ENCODE measurements around the gene RFC5.
"Not testable (repeated sequence)": the region's sequence is repeated elsewhere in the genome, so short reads cannot be mapped to it uniquely, and the experiment has no call there.

The RFC5 gene

DNA sequence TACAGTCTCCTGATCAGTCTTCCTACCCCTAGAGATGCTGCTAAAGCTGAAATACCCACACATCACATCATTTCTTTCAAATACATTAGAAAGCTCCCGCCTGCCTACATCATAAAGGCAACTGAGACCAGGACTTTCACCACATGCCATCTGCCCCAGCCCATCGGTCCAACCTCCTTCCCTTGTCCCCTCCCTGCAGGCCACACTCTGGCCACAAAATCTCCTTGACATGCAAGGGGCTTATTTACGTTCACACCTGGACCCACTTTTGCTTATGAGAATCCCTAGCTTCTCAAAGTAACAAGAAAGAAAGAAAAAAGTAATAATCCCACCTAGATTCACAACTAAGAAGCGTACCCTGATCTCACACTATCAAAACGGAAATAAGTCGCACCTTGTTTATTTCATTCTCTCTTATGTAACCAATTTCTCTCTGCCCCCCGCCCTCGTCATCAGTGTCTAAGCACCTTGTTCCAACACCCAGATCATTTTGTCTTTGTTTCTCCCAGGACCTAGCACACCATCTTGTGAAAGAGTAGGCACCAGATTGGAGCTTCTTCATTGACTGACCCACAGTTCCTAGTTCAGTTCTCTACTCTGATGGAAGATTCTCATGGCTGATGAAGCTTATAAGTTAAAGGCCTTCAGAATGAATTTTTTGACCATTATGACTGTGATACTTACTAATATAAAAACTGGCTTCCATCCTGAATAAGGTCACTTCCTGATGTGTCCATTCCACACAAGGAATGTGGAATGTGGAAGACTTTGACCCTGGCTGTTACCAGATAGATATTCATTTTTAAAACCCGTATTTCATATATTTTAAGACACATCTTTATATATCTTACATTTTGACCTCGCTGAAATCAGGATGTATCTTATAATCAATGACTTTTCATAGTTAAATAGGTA, 36.8 kb downstream of the RFC5 start:
- DNase-seq = no peak

DNA sequence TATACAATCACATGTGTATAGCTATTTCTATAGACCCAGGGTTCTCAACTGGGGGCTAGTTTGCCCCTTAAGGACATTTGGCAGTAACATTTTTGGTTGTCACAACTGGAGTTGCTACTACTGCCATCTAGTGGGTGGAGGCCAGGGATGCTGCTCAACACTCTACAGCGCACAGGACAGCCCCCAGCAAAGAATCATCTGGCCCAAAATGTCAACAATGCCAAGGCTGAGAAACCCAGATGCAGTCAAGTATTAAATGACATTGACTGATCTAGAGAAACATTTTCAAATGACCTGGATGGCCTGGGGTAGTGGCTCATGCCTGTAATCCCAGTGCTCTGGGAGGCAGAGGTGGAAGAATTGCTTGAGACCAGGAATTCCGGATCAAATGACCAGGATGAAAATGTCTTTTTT, 38.6 kb downstream of the RFC5 start:
- DNase-seq = peak; percentile 41 to 52

DNA sequence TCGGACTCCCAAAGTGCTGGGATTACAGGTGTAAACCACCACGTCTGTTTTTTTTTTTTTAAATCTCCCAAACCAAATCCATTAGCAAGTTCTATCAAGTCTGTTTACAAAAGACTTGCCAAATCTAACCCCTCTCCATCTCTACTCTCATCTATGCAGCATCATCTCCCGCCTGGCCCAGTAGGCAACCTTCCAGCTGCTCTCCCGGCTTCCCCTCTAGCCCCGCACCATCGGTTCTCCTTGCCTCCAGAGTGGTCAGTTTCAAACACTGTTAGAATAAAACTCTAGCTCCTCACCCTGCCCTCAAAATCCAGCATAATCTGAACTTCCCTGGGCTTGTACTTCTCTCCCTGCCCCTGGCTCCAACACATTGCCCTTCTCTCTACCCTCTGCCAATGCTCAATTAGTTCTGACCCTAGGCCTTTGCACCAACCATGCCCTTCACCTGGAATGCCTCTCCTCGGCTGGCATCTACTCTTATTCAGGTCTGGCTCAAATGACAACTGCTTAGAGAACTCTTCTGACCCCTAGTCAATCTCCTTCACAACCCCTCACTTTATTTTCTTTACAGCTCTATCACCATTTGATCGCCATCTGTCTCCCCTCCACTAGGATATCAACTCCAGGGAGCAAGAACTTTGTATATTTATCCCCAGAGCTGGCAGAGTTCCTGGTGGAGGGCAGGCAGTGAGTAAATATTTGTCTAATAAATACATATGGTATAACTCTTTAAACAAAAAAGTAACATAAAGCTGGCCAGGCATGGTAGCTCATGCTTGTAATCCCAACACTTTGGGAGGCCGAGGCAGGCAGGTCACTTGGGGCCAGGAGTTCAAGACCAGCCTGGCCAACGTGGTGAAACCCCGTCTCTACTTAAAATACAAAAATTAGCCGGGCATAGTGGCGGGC, 39.6 kb downstream of the RFC5 start:
- DNase-seq = no peak

DNA sequence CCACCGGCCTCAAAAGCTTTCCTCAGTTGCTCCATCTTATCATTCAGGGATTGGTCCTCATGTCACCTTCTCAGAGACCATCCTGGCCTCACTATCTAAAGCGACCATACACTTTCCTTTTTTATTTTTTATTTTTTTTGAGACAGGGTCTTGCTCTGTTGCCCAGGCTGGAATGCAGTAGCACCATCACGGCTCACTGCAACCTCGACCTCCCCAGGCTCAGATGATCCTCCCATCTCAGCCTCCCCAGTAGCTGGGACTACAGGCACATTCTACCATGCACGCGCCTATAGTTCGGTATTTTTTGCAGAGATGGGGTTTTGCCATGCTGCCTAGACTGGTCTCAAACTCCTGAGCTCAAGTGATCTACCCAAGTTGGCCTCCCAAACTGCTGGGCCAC, 41.7 kb downstream of the RFC5 start:
- DNase-seq = no peak

DNA sequence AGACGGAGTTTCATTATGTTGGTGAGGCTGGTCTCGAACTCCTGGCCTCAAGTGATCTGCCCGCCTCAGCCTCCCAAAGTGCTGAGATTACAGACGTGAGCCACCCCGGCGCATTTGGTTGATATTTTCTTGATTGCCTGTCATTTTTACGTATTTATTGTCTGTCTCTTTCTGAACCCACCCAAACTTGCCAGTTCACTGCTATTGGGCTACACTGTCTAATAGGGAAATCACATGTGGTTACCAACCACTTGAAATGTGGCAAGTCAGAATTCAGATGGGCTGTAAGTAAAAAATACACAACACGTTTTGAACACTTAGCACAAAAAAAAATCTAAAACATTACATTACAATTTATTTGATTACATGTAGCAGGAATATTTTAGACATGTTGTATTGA, 42.4 kb downstream of the RFC5 start:
- no peak for DNase-seq

DNA sequence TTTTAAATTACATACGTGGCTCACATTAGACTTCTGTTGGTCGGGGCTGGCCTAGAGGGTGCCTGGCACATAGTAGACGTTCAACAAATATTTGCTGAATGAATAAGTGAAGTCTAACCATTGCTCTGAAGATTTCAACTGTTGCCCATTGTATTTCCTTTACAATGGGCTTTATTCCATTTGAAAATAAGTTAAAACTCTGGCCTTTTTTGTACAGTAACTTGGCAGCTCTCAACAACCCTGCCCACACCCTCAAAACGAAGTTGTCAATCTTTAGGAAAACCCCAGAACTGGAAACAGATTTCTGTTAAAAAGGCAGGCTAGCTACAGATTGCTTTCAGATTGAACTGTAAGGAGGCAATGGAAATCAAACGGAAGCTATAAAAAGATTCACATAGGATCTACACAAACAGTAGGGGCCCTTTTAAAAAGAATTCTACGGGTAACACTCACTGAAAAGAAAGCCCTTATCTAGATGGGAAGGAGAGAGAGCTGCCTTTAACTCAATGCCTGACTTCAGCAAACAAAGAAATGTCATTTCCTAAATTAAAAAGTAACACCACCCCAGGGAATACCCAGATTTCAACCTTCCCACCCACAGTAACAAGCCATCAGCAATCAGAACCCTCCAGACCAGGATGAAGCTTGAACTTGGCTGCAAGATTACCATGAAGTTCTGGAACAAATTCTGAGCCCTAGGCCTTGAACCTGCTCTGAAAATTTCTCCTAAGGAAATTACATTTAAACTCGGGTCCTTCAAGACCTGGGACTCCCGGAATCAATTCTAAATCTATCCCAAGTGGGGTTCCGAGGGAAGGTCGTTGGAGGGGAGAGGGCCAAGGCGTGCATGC, 43.1 kb downstream of the RFC5 start:
- DNase-seq = no peak

DNA sequence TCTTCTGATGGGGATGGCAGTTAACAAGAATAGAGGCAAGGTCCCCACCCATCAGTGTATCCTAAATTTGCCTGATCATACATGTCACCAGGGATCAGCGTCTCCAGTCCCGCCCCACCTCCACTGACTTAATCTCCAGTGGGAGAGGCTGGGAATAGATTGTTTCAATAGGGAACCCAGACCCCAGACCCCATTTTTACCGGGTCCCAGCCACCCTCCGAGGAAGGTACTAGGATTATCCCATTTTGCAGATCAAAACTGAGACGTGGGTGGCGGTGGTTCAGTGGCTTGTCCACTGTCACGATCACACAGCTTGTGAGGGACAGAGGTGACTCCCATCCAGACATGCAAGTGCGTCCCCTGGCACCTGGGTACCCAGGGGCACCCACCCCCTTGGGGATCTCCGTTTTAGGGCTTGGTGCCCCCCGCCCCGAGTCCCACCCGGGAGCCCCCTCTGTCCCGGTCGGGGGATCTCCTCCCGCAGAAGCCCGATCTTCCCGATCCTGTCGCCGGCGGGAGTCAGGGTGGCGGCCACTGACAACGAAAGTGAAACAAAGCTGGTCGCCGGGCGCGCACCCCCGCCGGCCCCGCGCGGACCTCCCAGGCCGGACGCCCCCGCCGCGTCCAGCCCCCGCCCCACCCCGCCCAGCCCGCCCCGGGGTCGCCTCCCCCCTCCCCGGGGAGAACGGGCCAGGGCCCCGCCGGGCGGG, 44.0 kb downstream of the RFC5 start:
- DNase-seq = peak in 1 of 2 experiments; percentile 5

DNA sequence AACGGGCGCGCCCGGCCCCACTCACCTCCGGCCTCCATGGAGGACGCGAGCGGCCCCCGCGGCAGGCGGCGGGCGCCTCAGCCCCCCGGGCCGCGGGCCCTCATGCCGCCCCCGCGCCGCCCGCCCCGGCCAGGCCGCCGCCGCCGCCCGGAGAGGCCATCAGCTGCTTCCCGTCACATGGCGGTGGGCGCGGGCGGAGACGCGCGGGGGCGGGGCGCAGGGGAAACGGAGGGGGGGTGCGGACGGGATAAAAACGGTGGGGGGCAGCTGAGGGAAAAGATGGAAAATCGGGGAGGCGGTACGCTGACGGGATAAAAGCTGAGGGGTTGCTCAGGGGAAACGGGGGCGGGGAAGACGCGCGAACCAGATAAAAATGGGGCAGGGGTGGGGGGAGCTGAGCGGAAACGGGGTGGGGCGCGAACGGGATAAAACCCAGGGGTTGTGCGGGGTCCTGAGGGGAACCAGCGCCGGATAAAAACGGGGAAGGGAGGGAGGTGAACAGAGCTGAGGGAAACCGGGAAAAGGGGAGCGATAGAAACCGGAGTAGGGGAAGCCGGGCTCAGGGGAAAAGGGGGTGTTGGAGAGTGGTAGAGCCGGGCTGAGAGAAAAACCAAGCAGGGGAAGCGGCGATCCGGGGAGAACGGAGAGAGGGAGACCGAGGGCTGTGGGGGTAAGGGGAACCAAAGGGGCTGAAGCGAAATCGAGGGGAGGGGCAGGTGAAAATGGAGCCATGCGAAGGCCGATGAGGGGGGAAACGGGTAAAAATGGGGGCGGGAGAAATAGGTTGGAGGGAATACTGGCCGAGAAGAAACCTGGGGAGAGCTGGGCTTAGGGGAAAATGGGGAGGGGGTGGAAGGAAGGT, 44.7 kb downstream of the RFC5 start, which contains the start of gene WSB2:
Gene WSB2 (minus strand): TSS at position 169 of the 862 bp plus-strand sequence. CDS start 131 bp downstream, at position 38.
- DNase-seq = peak; percentile 22 to 26

DNA sequence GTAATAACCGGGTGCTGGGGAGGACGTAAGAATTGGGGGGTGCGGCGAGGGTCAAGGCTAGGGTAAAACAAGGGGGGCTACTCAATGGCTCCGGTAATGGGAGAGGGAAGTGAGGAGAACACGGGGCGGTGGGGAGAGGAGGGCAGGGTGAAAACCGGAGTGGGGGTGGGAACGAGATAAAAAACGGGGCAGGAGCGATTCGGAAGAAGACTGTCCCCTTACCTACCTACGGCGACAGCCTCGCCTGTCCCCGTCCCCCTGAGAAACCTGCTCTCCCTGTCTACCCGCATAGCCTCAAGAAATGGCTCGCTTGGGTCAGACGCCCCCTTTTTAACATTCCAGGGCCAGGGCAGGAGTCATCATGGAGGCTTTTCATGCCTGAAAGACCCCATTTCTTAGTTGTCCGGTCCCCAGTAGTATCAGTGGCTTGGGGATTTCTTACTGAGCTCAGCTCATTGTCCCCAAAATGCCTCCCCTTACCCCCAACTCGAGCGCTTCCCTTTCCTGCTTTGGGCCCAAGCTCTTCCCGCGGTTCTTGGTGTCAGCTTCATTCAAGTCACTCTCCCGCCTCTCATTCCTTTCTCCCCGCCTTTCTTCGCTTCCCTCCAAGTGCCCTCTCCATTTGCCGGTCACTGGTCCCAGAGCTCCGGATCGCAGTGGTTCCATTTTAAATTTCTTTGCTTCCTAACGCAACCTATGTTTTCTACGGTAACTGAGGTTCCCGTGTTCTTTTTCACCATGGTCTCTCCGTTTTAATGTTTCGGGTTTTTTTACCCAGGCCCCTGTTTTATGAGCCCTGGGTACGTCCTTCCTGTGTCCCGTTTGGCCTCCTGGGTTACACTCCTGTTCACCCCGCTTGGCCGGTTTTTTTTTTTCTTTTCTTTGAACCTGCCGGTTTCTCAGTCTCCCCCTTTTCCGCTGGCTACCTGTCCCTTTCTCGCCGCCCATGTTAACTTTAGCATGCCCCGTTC, 45.7 kb downstream of the RFC5 start:
- peak; percentile 26 to 39 for DNase-seq

DNA sequence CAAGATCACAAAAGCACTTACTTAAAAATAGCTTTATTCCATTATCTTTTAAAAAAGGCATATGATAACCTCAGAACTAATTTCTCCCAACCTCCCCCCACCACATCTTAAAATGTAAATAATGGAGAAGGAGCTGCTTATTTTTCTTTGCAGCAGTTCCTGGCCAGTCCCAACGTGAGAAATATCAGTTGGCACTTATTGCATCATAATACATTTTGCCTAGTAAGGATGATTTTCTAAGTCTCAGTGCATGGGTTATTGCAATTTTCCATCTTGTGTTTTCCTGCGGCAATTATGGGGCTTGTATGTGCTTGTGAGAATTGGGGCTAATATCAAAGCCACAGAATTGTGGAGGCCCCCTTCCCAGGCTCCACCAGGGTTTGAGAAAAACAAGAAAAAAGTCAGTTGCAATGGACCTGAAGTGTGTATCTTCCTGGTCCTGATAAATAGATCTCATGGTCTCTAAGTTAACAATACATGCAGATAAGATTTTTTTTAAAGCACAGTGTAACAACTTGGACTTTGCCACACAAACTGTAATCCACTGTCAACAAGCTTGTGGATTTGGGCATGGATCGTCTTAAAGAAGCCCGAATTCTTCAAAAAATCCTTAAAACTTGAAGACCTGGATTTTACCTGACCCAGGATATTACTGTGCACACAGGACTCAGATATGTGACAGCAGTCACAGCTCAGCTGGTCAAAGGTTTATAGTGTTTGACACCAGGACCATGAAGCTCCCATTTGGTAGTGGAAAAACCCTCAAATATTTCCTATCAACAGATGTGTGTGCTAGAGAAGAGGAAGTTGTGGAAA, 47.3 kb downstream of the RFC5 start:
- DNase-seq = peak; percentile 46 to 59

DNA sequence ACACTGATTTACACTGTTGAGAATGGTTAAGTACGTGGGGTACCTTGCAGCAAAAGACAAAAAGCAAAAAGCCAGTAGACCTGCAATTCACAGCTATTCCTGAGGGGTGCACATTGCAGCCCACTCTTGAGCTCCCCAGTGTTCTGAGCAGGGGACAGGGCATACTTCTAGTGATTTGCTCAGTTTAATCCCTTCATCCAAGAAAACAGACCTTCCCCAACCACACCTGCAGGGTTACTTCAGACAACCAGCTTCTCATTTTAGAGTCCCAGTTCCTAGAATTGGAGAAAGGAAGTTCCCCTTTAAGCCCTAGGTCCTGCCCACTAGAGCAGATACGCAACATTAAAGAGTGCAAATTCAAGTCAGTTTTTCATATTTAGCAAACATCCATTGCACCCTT, 48.1 kb downstream of the RFC5 start:
- peak; percentile 47 to 56 for DNase-seq

DNA sequence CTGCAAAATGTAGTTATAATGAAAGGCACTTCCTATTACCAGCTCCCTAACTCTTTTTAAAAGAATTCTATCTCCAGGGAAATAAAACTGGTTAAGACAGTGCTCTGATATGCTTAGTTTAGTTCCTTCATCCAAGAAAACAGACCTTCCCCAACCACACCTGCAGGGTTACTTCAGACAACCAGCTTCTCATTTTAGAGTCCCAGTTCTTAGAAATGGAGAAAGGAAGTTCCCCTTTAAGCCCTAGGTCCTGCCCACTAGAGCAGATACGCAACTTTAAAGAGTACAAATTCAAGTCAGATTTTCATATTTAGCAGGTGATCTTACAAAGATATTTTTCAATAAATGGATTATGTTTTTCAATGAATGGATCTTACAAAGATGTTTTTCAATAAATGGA, 48.9 kb downstream of the RFC5 start:
- peak; percentile 43 to 44 for DNase-seq

DNA sequence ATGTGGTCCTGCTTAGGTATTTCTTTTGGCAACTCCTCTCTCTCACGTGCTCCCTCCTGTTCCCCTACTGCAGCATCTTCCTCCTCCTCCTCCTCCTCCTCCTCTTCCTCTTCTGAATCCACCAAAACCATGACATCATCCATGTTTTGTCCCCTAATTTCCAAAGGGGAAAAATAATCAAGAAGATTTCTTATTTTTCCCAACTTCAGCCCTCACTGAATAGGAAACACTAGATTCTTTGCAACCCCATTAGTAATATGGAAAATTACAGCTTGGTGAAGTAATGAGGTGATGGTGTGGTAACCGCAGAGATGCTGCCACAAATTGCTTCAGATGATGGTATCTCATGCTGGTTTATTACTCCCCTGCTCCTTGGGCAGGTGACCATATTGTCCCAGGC, 51.9 kb downstream of the RFC5 start:
- DNase-seq = no peak

DNA sequence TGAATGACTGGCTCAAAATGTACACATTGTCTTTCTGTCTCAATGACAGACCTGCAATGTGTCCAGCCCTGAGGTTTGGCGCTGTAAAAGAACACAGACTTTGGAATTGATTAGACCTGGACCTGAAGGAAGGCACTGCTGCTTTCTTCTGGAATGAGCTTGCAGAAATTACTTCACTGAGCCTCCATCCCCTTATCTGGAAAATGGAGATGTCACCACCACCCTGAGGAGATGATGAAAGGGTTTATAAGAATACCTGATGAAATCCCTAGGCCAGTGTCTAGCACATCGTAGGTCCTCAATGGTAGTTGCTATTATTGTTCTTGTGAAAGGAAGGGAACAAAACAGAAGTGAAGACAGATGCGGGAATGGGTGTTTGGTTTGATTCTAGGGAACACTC, 54.1 kb downstream of the RFC5 start:
- no peak for DNase-seq

DNA sequence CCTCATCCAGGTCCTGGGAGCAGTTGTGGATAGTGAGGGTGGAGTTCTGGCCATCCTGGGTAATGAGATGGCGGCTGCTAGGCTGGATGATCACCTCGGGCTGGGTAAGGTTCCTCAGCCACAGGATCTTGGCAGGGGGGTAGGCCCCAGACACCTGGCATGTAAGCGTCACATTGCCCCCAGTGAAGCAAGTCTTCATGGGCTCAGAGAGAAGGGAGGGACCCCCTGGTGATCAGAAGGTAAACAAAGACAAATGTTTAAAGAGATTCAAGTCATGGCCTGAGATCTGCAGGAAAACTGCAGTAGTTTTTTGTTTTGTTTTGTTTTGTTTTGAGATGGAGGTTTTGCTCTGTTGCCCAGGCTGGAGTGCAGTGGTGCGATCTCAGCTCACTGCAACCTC, 57.3 kb downstream of the RFC5 start:
- no peak for DNase-seq

DNA sequence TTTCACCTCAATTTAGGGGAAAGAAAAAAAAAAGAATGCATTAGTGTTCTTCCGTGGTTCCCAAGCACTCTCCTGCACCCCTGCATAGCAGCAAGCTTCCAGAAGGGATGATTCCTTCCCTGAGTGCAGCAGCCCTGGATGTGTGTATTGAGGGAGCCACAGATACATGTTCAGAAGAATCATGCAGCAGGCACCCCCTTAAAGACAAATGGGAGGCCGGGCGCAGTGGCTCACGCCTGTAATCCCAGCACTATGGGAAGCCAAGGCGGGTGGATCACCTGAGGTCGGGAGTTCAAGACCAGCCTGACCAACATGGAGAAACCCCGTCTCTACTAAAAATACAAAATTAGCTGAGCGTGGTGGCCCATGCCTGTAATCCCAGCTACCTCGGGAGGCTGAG, 65.0 kb downstream of the RFC5 start:
- not testable (repeated sequence) for DNase-seq
